Measurements from ENCODE around the gene SUPT16H.
A peak's percentile ranks its signal among the peaks of the same experiment; 100 is the strongest.
"Not testable (repeated sequence)": the region's sequence is repeated elsewhere in the genome, so short reads cannot be mapped to it uniquely, and the experiment has no call there.

The SUPT16H gene

GRCh38 chr14:21382886-21383847 is 652 bp downstream of the SUPT16H start:
- no peaks in the 10 kb centered on the region for H3K27me3 ChIP-seq
- no peaks in the 10 kb centered on the region for H3K9me3 ChIP-seq
- H3K4me3 ChIP-seq (ENCODE audit: low read depth in 1 of 2, low read length in 1 of 2) = peak overlapping the region; percentile 77 to 84
- H3K36me3 ChIP-seq = peaks cover 23% of the 10 kb centered on the region
- H3K4me1 ChIP-seq (ENCODE audit: control insufficient read depth in 1 of 2, insufficient read depth in 1 of 2, low read depth in 1 of 2, low read length in 1 of 2) = peaks cover 20 to 21% of the 10 kb centered on the region in 2 experiments
- H3K27ac ChIP-seq = peak overlapping the region; percentile 88
- TF ChIP-seq, protein P1, sequence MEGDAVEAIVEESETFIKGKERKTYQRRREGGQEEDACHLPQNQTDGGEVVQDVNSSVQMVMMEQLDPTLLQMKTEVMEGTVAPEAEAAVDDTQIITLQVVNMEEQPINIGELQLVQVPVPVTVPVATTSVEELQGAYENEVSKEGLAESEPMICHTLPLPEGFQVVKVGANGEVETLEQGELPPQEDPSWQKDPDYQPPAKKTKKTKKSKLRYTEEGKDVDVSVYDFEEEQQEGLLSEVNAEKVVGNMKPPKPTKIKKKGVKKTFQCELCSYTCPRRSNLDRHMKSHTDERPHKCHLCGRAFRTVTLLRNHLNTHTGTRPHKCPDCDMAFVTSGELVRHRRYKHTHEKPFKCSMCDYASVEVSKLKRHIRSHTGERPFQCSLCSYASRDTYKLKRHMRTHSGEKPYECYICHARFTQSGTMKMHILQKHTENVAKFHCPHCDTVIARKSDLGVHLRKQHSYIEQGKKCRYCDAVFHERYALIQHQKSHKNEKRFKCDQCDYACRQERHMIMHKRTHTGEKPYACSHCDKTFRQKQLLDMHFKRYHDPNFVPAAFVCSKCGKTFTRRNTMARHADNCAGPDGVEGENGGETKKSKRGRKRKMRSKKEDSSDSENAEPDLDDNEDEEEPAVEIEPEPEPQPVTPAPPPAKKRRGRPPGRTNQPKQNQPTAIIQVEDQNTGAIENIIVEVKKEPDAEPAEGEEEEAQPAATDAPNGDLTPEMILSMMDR (IDR thresholded peaks at IDR 0.05) = no peak

GRCh38 chr14:21382095-21382494 is 1.7 kb downstream of the SUPT16H start:
- TF ChIP-seq, protein P1 (IDR thresholded peaks at IDR 0.05) = no peak
- Histone ChIP-seq H3K9me3 (no peaks in the 10 kb centered on the region), H3K4me1 (ENCODE audit: control insufficient read depth in 1 of 2, insufficient read depth in 1 of 2, low read depth in 1 of 2, low read length in 1 of 2) (peaks cover 20 to 21% of the 10 kb centered on the region in 2 experiments), H3K4me3 (ENCODE audit: low read depth in 1 of 2, low read length in 1 of 2) (no peak overlapping the region), H3K36me3 (peaks cover 16% of the 10 kb centered on the region), H3K27me3 (no peaks in the 10 kb centered on the region), H3K27ac (no peak overlapping the region)

DNA sequence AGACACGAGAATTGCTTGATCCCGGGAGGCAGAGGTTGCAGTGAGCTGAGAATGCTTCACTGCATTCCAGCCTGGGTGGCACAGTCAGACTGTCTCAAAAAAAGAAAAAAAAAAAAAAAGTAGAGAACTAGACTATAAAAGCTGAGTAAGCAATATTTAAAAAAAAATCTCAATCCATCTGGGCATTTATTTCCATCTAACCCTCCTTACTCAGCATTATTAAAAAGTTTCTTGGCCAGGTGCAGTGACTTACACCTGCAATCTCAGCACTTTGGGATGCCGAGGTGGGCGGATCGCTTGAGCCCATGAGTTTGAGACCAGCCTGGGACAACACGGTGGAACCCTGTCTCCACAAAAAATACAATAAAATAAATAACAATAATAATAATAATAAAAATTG is 4.5 kb downstream of the SUPT16H start:
- Histone ChIP-seq H3K27me3 (no peaks in the 10 kb centered on the region), H3K4me1 (ENCODE audit: control insufficient read depth in 1 of 2, insufficient read depth in 1 of 2, low read depth in 1 of 2, low read length in 1 of 2) (peaks cover 11 to 12% of the 10 kb centered on the region in 2 experiments), H3K9me3 (no peaks in the 10 kb centered on the region), H3K4me3 (ENCODE audit: low read depth in 1 of 2, low read length in 1 of 2) (no peak overlapping the region), H3K27ac (no peak overlapping the region), H3K36me3 (no peaks in the 10 kb centered on the region)
- TF ChIP-seq, protein P1 (IDR thresholded peaks at IDR 0.05) = no peak

GRCh38 chr14:21373980-21374379 is 9.8 kb downstream of the SUPT16H start:
- Histone ChIP-seq H3K27me3 (no peaks in the 10 kb centered on the region), H3K9me3 (no peaks in the 10 kb centered on the region), H3K36me3 (peaks cover 33% of the 10 kb centered on the region), H3K4me1 (ENCODE audit: control insufficient read depth in 1 of 2, insufficient read depth in 1 of 2, low read depth in 1 of 2, low read length in 1 of 2) (no peaks in the 10 kb centered on the region), H3K4me3 (ENCODE audit: low read depth in 1 of 2, low read length in 1 of 2) (no peak overlapping the region), H3K27ac (no peak overlapping the region)
- TF ChIP-seq, protein P1 (IDR thresholded peaks at IDR 0.05) = no peak

- H3K27ac ChIP-seq = not testable (repeated sequence)
- peaks cover 44% of the 10 kb centered on the region for H3K36me3 ChIP-seq
Observed at GRCh38 chr14:21372814-21373213, 11.0 kb downstream of the SUPT16H start.

More at GRCh38 chr14:21372814-21373213, 11.0 kb downstream of the SUPT16H start:
- H3K9me3 ChIP-seq; H3K27me3 ChIP-seq; H3K4me3 ChIP-seq (ENCODE audit: low read depth in 1 of 2, low read length in 1 of 2); H3K4me1 ChIP-seq (ENCODE audit: control insufficient read depth in 1 of 2, insufficient read depth in 1 of 2, low read depth in 1 of 2, low read length in 1 of 2): not testable (repeated sequence)
